ENCODE results near the gene MRPL34. TPM values are rescaled to one million over a fixed set of nuclear protein-coding genes. Genes with fewer than 3 reads are reported as not detected.
A peak's percentile ranks its signal among the peaks of the same experiment; 100 is the strongest.

The MRPL34 gene
- total and polyA plus RNA-seq, 2 donors (not counting 1 experiment from before 2014, with no cell fraction given), result 27.5 to 44.8 TPM

- H3K4me2 ChIP-seq (ENCODE audit: extremely low read depth, insufficient read depth, low read length), result no peak overlapping the region
- H3K36me3 ChIP-seq (ENCODE audit: control insufficient read depth, insufficient read depth, low read length), result peaks cover 1% of the 10 kb centered on the region
- no peaks in the 10 kb centered on the region for H3K27me3 ChIP-seq (ENCODE audit: control insufficient read depth, insufficient read depth, low read length)
- H4K20me1 ChIP-seq (ENCODE audit: control insufficient read depth, extremely low read depth, insufficient read depth, low read length), result no peaks in the 10 kb centered on the region
- peaks cover 2% of the 10 kb centered on the region for H3K4me1 ChIP-seq (ENCODE audit: control insufficient read depth, extremely low read depth, insufficient read depth, low read length)
- H3K9ac ChIP-seq (ENCODE audit: insufficient read depth, low read length), result no peak overlapping the region
- TF ChIP-seq EZH2 (IDR thresholded peaks at IDR 0.05; ENCODE audit: low read length, missing control alignments) (no peak), CTCF (conservative IDR thresholded peaks at IDR 0.05 in 1 of 2, IDR thresholded peaks at IDR 0.05 in 1 of 2; ENCODE audit: low read depth in 1 of 2, low read length in 2 of 2) (no peak)
- no peak overlapping the region for H3K4me3 ChIP-seq (replicated peaks in 1 of 4; ENCODE audit: control extremely low read depth in 1 of 4, insufficient read depth in 1 of 4, low read depth in 3 of 4, low read length in 4 of 4)
- no peaks in the 10 kb centered on the region for H3K9me3 ChIP-seq (ENCODE audit: control insufficient read depth, insufficient read depth, low read depth, low read length)
- DNase-seq (ENCODE audit: low read depth in 2 of 2), result peak in 1 of 2 donors; percentile 51
- no peaks in the 10 kb centered on the region for H3K79me2 ChIP-seq (ENCODE audit: control insufficient read depth, insufficient read depth, low read length)
- H2AFZ ChIP-seq (ENCODE audit: low read length), result no peak overlapping the region
- H3K27ac ChIP-seq (ENCODE audit: insufficient read depth, low read length), result no peak overlapping the region
These were observed 9.4 kb upstream of the MRPL34 start for GRCh38 chr19:17296273-17296672.

GRCh38 chr19:17296976-17297375 lies 8.7 kb upstream of the MRPL34 start:
- Histone ChIP-seq H3K4me1 (ENCODE audit: control insufficient read depth, extremely low read depth, insufficient read depth, low read length) (peaks cover 1% of the 10 kb centered on the region), H3K9me3 (ENCODE audit: control insufficient read depth, insufficient read depth, low read depth, low read length) (no peaks in the 10 kb centered on the region), H3K36me3 (ENCODE audit: control insufficient read depth, insufficient read depth, low read length) (peaks cover 1% of the 10 kb centered on the region), H3K4me3 (replicated peaks in 1 of 4; ENCODE audit: control extremely low read depth in 1 of 4, insufficient read depth in 1 of 4, low read depth in 3 of 4, low read length in 4 of 4) (no peak overlapping the region), H3K27me3 (ENCODE audit: control insufficient read depth, insufficient read depth, low read length) (no peaks in the 10 kb centered on the region), H3K79me2 (ENCODE audit: control insufficient read depth, insufficient read depth, low read length) (no peaks in the 10 kb centered on the region), H3K27ac (ENCODE audit: insufficient read depth, low read length) (no peak overlapping the region), H2AFZ (ENCODE audit: low read length) (no peak overlapping the region), H4K20me1 (ENCODE audit: control insufficient read depth, extremely low read depth, insufficient read depth, low read length) (no peaks in the 10 kb centered on the region), H3K4me2 (ENCODE audit: extremely low read depth, insufficient read depth, low read length) (no peak overlapping the region), H3K9ac (ENCODE audit: insufficient read depth, low read length) (no peak overlapping the region)
- TF ChIP-seq CTCF (conservative IDR thresholded peaks at IDR 0.05 in 1 of 2, IDR thresholded peaks at IDR 0.05 in 1 of 2; ENCODE audit: low read depth in 1 of 2, low read length in 2 of 2), result no peak
- TF ChIP-seq EZH2 (IDR thresholded peaks at IDR 0.05; ENCODE audit: low read length, missing control alignments), result no peak
- DNase-seq (ENCODE audit: low read depth in 2 of 2), result no peak

- no peaks in the 10 kb centered on the region for H3K27me3 ChIP-seq (ENCODE audit: control insufficient read depth, insufficient read depth, low read length)
- TF ChIP-seq EZH2 (IDR thresholded peaks at IDR 0.05; ENCODE audit: low read length, missing control alignments) (no peak), CTCF (conservative IDR thresholded peaks at IDR 0.05 in 1 of 2, IDR thresholded peaks at IDR 0.05 in 1 of 2; ENCODE audit: low read depth in 1 of 2, low read length in 2 of 2) (no peak)
- no peaks in the 10 kb centered on the region for H3K36me3 ChIP-seq (ENCODE audit: control insufficient read depth, insufficient read depth, low read length)
- no peak overlapping the region for H3K9ac ChIP-seq (ENCODE audit: insufficient read depth, low read length)
- H4K20me1 ChIP-seq (ENCODE audit: control insufficient read depth, extremely low read depth, insufficient read depth, low read length), result no peaks in the 10 kb centered on the region
- no peak overlapping the region for H3K27ac ChIP-seq (ENCODE audit: insufficient read depth, low read length)
- no peak overlapping the region for H3K4me3 ChIP-seq (replicated peaks in 1 of 4; ENCODE audit: control extremely low read depth in 1 of 4, insufficient read depth in 1 of 4, low read depth in 3 of 4, low read length in 4 of 4)
- H3K4me2 ChIP-seq (ENCODE audit: extremely low read depth, insufficient read depth, low read length), result no peak overlapping the region
- H3K4me1 ChIP-seq (ENCODE audit: control insufficient read depth, extremely low read depth, insufficient read depth, low read length), result peaks cover 5% of the 10 kb centered on the region
- DNase-seq (ENCODE audit: low read depth in 2 of 2), result no peak
- H3K9me3 ChIP-seq (ENCODE audit: control insufficient read depth, insufficient read depth, low read depth, low read length), result no peaks in the 10 kb centered on the region
- H3K79me2 ChIP-seq (ENCODE audit: control insufficient read depth, insufficient read depth, low read length), result no peaks in the 10 kb centered on the region
- no peak overlapping the region for H2AFZ ChIP-seq (ENCODE audit: low read length)
These were observed 4.6 kb upstream of the MRPL34 start for GRCh38 chr19:17300992-17301619.
